GM19043 (cell line): Measurements from ENCODE around the gene OR2AK2.

ENCODE experiments used
- ATAC-seq: cut with Tn5 transposase; IDR thresholded peaks from one replicate; pipeline ENCODE4 v1.9.1; 2021; ENCODE audit warnings: low read depth; ENCODE audit not compliant: unreplicated experiment

OR2AK2 gene, protein sequence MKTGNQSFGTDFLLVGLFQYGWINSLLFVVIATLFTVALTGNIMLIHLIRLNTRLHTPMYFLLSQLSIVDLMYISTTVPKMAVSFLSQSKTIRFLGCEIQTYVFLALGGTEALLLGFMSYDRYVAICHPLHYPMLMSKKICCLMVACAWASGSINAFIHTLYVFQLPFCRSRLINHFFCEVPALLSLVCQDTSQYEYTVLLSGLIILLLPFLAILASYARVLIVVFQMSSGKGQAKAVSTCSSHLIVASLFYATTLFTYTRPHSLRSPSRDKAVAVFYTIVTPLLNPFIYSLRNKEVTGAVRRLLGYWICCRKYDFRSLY

DNA sequence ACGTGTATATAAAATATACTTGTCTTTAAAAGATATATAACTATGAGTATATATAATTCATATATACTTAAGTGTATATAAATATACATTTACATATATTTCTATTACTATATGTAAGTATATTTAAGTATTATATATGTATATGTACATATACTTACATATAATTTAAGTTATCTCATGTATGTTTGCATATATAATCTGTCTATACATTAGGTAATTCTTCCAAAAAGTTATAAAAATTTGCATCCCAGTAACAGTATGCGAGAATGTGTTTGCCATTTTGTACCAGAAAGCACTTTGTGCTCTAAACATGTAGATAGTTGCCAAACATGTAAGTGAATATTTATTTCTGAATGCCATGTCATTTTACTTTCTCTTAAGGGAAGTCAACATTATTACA is at the start of gene OR2AK2:
Gene OR2AK2 (plus strand): TSS at position 301 of the 400 bp plus-strand sequence. CDS start 144 bp downstream, outside the sequence.
- no peak for ATAC-seq

DNA sequence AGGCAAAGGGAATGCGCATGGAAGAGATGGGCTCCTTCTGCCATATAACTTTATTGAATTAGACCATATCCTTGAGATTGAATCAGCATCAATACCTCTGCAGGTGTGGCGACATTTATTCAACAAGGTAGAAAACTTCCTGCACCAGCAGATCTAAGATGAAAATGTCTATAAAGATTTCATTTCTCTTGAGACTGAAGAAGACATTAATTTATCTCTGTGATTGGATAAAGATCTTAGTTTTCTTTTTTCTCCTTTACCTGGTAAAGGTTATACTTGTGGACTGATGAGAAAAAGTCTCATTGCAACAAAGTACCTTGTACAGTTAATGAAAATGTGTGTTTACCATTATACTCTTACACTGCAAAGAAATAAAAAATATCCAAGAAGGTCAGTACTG is 45.1 kb upstream of the OR2AK2 start, which contains the start of gene OR2T8:
Gene OR2T8 (plus strand): TSS at position 301 of the 400 bp plus-strand sequence. CDS start 766 bp downstream, outside the sequence.
- ATAC-seq = no peak

DNA sequence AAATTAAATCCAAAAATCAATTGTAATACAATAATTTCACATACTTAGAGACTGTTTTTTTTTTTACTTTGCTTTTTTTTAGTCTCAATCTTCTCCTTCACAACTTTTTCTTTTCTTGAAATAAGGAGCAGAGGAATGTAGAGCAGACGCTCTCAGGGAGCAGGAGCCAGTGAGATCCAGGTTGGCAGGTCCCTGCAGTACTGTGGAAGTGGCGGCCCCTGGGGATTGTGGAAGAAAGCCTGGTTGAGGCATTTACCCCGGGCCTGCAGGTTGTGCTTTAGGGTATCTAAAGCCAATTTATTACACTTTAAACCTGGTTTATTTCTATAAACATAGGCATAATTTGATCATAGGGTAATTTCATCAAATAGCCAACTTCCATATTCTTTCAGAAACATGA is 41.1 kb upstream of the OR2AK2 start:
- ATAC-seq = no peak

DNA sequence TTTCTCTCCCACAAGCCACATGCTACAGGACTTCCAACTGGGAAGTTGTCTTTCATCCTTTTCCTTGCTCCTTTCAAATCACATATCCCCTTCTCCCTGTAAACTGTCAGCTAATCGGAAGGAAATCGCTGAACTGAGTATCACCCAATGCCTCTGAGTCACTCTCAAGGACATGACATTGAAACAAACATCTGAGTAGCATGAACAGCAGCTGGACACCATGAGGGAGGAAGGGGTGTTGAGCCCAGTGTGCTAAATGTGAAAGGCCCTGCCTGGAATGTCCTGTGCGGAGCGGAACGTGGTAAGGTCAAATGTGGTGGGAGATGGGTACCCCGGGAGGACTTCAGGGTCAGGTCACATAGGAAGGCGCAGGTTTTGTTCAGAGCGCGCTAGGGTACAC is 40.2 kb upstream of the OR2AK2 start, which contains the start of gene OR2AJ1:
Gene OR2AJ1 (plus strand): TSS at position 22 of the 400 bp plus-strand sequence. CDS start 8,880 bp downstream, outside the sequence.
- ATAC-seq = no peak

DNA sequence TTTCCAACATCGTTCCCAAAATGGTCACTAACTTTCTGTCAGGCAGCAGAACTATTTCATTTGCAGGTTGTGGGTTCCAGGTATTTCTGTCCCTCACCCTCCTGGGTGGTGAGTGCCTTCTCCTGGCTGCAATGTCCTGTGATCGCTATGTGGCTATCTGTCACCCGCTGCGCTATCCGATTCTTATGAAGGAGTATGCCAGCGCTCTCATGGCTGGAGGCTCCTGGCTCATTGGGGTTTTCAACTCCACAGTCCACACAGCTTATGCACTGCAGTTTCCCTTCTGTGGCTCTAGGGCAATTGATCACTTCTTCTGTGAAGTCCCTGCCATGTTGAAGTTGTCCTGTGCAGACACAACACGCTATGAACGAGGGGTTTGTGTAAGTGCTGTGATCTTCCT is 31.0 kb upstream of the OR2AK2 start:
- no peak for ATAC-seq

DNA sequence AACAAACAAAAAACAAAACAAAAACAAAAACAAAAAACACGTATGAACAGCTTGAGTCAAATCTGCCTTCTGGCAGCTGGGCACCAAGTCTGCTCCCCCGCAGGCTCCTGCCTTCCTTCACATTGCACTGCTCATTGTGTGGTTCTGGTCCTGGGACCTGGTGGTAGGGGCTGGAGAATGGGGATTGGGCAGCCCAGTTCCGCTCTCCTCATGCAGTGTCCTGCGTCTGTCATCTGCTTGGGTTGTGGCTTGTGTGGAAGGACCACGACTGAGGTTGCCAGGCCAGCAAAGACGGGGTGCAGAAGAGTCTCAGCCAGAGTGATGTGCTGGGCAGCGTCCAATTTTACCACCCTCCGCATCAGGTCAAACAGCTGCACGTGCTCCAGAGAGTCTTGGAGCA is 29.3 kb upstream of the OR2AK2 start:
- ATAC-seq = no peak

DNA sequence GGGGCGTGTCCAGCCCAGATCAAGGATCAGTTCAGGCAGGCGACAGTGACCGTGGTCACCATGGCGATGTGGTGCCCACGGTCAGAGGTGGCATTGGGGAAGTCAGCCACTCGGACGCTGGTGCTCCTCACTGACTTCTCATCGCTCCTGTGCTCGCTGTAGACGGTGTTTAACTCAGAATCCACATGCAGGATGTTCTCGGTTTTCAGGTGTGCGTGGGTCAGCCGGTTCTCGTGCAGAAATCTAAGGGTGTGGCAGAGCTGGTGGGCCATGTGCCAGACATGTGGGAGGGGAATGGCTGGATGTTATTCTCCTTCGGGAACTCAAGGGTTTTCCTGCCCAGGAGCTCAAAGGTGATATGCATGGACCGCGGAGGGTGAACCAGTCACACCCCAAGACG is 28.6 kb upstream of the OR2AK2 start:
- ATAC-seq = no peak

DNA sequence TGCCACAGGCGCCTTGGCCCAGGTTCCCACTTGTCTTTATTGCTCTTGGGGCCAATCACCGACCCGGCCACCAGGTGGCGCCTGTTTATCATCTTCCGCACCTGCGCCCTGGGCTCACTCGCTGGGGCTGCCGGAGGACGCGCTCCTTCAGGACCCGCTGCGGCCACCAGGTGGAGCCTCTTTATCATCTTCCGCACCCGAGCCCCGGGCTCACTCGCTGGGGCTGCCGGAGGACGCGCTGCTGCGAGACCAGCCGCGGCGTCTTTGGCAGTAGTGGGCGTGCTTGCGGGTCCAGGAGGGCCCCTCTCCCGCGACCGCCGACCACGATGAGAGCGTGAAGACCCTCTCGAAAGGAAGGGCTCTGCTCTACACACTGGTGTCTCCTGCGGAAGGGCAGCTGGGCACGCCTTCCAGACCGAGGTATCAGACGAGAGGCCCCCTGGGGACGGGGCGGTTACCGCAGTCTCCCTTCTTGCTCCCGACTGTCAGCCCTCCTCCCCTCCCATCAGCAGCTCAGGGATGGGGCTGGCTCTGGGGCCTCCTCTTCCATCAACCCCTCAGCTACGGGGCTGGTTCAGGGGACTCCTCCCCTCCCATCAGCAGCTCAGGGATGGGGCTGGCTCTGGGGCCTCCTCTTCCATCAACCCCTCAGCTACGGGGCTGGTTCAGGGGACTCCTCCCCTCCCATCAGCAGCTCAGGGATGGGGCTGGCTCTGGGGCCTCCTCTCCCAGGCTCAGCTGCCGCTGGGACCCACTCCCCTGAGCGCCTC is 27.9 kb upstream of the OR2AK2 start:
- peak; percentile 99 for ATAC-seq

DNA sequence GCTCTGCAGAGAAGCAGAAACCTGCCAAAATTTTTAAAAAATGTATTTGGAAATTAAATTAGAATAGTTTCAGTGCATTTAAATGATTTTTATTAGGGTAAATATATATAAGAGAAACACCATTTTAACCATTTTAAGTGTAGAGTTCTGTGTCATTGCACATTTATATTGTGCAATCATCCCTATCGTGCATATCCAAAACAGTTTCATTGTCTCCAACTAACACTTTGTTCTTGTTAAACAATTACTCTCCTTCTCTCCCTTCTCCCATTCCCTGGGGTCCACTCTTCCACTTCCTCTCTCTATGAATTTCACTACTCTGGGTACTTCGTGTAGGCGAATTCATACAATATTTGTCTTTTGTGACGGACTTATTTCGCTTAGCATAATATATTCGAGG is 22.4 kb upstream of the OR2AK2 start:
- ATAC-seq = no peak

DNA sequence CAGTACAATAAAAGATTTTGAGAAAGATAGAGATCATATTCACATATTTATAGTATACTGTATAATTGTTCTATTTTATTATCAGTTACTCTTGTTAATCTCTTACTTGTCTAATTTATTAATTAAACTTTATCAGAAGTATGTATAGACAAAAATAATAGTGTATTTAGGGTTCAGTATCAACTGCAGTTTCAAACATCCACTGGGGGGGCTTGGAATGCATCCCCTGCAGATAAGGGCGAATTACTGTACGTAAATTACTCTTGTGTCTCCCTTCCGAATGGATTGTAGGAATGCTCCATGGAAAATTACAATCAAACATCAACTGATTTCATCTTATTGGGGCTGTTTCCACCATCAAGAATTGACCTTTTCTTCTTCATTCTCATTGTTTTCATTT is 16.5 kb upstream of the OR2AK2 start, which contains the start of gene OR2L8:
Gene OR2L8 (plus strand): TSS at position 301 of the 400 bp plus-strand sequence. CDS start 0 bp downstream, at position 301.
- ATAC-seq = no peak

DNA sequence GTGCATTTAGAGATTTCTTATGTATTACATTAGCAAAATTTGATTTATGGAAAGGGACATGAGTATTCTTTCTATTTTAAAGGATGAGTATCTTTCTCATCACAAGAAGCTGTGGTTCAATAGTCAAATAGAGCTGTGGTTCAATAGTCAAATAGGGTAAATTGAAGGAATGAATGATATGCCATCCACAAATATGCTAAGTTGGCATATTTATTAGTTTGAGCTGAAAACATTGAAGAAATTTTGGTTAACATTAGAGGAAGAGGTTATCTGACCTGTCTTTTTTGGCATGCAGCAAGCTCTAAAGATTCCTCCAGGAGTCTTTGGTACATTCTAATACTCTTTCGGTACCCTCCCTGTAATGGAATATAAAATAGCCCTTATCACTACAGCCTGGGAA is 11.6 kb upstream of the OR2AK2 start:
- no peak for ATAC-seq

DNA sequence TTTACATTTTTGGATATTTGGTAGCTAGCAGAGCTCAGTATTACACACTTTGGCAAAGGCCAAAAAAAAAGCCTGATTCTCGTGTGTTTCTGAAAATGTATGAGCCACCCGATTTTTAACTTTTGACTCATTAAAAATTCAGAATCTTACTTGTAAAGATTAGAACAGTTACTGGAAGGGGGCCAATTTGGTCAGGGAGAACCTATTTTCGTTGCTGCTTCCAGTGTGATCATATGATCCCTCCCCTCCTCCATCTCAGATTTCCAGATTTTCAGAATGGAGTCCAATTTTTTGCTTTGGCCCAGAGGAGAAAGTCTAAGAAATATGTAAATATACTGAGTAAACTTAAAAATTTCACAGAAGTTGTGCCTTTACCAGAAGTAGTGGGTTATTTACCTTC is 3.2 kb upstream of the OR2AK2 start:
- no peak for ATAC-seq

DNA sequence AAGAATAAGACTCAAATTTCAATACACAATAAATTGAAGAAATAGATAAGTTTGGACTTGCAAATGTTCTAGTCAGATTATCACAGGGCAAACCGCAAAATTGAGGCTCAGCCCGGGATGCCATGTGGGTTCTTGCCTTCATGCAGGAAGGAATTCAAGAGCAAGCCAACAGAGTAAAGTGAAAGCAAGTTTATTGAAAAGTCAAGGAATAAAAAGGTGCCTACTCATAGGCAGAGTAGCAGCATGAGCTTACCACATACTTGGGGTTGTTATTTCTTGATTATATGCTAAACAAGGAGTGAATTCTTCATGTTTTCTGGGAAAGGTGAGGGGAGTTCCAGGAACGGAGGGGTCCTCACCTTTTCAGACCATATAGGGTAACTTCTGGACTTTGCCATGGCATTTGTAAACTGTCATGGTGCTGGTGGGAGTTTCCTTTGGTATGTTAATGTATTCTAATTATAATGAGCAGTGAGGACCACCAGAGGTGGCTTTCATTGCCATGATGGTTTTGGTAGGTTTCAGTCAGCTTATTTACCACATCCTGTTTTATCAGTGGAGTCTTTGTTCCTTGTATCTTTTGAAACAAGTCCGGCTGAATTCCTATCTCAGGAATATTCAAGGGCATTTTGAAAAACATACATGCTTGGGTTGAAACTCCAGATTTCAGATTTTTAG is 2.0 kb upstream of the OR2AK2 start:
- ATAC-seq = no peak

DNA sequence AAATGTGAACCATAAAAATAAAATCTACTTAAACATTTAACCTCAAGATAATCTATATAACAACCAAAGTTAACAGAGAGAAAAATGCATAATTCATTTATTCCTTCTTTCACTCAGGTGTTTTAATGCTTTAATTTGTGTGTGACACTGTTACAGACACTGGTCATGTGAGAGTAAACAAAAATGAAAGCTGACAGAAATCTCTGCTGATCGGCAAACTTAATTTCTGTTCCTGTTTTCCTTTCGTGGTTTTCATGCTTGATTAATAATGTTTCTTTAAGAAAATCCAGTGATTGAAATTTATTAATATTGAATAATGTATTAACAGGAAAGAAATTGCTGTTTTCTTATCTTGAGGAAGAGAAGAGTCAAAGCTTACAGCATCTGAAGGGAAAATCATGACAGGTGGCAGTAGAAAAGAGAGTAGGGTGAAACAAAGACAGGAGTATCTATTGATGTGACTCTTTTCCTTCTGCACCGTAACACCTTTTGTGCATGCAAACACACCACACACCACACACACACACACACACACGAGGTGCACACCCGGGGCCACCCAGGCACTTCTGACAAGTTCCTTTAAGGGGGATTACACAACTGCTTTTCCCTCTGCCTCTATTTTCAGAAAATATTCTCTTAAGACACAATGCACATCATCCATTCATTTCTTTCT is 1.6 kb downstream of the OR2AK2 start:
- peak; percentile 80 for ATAC-seq

DNA sequence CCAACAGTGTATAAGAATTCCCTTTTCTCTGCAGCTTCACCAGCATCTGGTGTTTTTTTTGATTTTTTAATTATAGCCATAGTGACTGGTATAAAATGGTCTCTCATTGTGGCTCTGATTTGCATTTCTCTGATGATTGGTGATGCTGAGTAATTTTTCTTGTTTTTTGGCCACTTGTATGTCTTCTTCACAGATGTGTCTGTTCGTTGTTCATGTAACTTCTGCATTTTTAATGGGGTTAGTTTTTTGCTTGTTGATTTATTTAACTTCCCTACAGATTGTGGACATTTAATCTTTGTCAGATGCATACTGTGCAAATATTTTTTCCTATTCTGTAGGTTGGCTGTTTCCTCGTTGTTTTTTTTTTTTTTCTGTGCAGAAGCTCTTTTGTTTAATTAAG is 28.0 kb downstream of the OR2AK2 start:
- no peak for ATAC-seq

DNA sequence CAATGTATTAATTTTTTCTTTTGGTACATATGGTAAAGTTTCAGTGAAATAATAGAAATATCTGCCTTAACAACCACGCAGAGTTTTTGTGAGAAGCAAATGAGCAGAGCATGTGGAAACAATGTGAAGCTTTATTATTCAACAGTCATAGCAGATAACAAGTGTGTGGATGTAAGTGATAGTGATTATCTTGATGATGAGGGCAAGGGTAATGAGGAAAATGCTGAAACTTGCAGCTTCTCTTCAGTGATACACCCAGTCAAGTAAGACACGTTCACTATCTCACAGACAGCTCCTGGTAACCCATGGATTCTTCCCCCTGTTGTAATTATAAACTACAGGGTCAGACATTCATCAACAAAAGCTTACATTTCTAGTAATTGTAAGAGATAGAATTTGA is 33.8 kb downstream of the OR2AK2 start:
- no peak for ATAC-seq

DNA sequence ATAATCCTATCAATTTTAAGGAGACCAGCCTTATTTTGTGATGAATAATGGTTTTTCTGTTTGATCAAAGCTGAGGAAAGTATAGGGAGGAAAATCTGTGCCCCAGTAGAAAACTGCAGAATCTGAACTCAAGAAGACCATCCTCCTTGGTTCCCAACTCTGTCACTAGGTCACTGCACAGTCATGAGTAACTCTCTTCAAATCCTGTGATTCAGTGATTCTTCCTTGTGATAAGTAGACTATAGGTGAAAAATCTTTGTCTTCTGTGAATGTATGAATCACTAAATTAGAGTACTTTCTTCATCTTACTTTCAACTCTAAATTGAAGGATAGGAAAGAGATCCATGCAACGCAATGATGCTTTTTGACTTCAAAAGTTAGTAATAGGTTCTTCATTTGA is 35.1 kb downstream of the OR2AK2 start:
- no peak for ATAC-seq

DNA sequence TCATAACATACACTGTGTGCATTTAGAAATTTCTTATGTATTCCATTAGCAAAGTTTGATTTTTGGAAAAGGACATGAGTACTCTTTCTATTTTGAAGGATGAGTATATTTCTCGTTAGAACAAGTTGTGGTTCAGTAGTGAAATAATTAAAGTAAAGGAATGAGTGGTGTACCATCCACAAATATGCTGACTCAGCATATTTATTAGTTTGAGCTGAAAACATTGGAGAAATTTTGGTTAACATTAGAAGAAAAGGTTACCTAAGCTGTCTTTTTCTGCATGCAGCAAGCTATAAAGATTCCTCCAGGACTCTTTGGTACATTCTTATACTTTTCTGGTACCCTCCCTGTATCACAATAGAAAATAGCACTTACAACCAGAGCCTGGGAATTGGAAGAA is 42.7 kb downstream of the OR2AK2 start:
- no peak for ATAC-seq

DNA sequence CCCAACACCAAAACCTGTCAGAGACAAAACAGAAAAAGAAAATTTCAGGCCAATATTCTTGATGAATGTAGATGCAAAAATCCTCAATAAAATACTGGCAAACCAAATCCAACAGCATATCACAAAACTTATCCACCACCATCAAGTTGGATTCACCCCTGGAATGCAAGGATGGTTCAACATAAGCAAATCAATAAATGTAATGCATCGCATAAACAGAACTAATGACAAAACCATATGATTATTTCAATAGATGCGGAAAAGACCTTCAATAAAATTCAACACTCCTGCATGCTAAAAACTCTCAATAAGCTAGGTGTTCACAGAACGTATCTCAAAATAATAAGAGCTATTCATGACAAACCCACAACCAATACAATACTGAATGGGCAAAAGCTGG is 44.6 kb downstream of the OR2AK2 start:
- ATAC-seq = no peak

DNA sequence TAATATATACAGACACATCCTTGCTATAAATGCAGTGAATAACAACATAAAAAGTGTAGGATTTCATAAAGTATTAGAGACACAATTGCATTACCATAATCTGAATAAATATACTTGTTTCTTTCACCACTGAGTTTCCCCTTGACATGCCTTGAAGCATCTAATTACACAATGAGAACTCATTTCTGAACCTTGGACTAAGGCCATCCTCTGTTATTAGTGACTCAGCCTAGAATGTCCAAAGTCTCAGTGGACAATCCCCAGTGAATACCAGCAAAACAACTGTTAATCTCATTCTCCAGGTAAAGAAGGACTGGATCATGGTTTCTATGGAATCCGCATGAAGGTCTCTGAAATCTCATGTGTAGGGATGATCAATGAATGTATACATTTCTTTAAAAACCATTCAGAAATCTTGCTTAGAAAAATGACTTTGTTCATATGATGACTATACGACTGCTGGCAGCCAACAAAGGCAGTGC is 48.2 kb downstream of the OR2AK2 start, which contains the start of gene OR2L5:
Gene OR2L5 (plus strand): TSS at position 432 of the 482 bp plus-strand sequence. CDS start 8,288 bp downstream, outside the sequence.
- ATAC-seq = no peak
